ENCODE measurements around the gene IFI16.
"Not testable (repeated sequence)": the region's sequence is repeated elsewhere in the genome, so short reads cannot be mapped to it uniquely, and the experiment has no call there.

The IFI16 gene

DNA sequence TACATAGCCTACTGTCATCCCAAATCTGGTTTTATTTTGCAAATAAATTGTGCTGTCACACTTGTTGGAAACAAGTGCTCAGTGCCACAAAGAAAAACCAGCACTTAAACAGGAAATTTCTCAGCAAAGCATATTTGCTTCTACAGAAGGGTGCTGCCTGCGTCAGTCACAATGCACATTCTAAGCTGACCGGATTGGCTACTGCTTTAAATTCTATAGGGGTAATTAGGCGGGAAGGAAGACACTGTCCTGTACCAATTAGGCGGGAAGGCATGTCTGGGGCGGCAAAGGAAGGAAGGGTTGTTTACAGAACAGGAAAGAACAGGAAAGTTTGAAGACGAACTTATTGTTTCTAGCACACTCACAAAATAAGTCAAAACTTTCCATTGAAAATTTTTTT lies 2.8 kb downstream of the IFI16 start:
- no peak for DNase-seq (ENCODE audit: low spot score in 2 of 2)
- H3K4me1 ChIP-seq: no peaks in the 10 kb centered on the region
- H3K36me3 ChIP-seq (replicated peaks): no peaks in the 10 kb centered on the region
- in situ Hi-C loops (cut with MboI; ENCODE audit: low sequenced_read_pairs): no loop called here
- H3K9me3 ChIP-seq: no peaks in the 10 kb centered on the region
- H3K27me3 ChIP-seq (ENCODE audit: low read depth): no peaks in the 10 kb centered on the region
- no peak overlapping the region for H3K4me3 ChIP-seq

DNA sequence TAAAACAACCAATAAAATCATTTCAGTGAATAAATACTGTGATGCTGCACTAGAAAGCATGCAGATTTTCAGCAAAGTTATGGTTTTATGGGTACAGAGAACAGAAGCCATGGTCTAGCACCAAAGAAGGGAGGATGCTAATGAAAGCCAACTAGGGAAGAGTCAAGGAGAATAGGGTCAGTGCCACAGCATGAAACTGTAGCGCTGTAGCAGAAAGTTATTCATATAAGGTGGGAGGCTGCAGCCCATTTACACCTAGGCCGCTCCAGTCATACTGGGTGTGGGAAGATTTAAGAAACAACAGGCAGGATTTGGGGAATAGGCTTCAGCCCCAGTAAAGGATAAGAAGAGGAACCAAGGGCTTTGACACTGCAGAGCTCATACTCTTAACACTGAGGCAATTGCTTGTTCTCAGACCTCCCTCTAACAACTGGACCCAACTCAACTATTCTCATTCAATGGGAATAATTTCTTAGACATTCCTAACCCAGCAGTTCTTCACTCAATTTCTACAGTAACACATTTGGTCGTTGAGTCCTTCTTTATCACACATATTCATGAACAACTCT lies 4.4 kb downstream of the IFI16 start:
- Histone ChIP-seq H3K9me3 (no peaks in the 10 kb centered on the region), H3K4me3 (no peak overlapping the region), H3K27me3 (ENCODE audit: low read depth) (no peaks in the 10 kb centered on the region), H3K36me3 (replicated peaks) (no peaks in the 10 kb centered on the region), H3K4me1 (no peaks in the 10 kb centered on the region)
- in situ Hi-C loops (cut with MboI; ENCODE audit: low sequenced_read_pairs): no loop called here
- DNase-seq (ENCODE audit: low spot score in 2 of 2): no peak

GRCh38 chr1:159014851-159015250 lies 5.1 kb downstream of the IFI16 start:
- no peaks in the 10 kb centered on the region for H3K36me3 ChIP-seq (replicated peaks)
- no peaks in the 10 kb centered on the region for H3K27me3 ChIP-seq (ENCODE audit: low read depth)
- H3K9me3 ChIP-seq: no peaks in the 10 kb centered on the region
- in situ Hi-C loops (cut with MboI; ENCODE audit: low sequenced_read_pairs): no loop called here
- H3K4me3 ChIP-seq: no peak overlapping the region
- DNase-seq (ENCODE audit: low spot score in 2 of 2): no peak
- H3K4me1 ChIP-seq: no peaks in the 10 kb centered on the region

- Histone ChIP-seq H3K9me3 (no peaks in the 10 kb centered on the region), H3K27me3 (ENCODE audit: low read depth) (no peaks in the 10 kb centered on the region), H3K4me1 (no peaks in the 10 kb centered on the region), H3K4me3 (no peak overlapping the region), H3K36me3 (replicated peaks) (no peaks in the 10 kb centered on the region)
- DNase-seq (ENCODE audit: low spot score in 2 of 2): no peak
- in situ Hi-C loops (cut with MboI; ENCODE audit: low sequenced_read_pairs): no loop called here
Observed at GRCh38 chr1:159015440-159015909, 5.8 kb downstream of the IFI16 start.

- no peaks in the 10 kb centered on the region for H3K27me3 ChIP-seq (ENCODE audit: low read depth)
- no peak for DNase-seq (ENCODE audit: low spot score in 2 of 2)
- H3K4me1 ChIP-seq: no peaks in the 10 kb centered on the region
- in situ Hi-C loops (cut with MboI; ENCODE audit: low sequenced_read_pairs): no loop called here
- no peaks in the 10 kb centered on the region for H3K36me3 ChIP-seq (replicated peaks)
- H3K4me3 ChIP-seq: no peak overlapping the region
- no peaks in the 10 kb centered on the region for H3K9me3 ChIP-seq
Observed at GRCh38 chr1:159023723-159024122, 14.0 kb downstream of the IFI16 start.

- Histone ChIP-seq H3K4me1 (no peaks in the 10 kb centered on the region), H3K4me3 (no peak overlapping the region), H3K36me3 (replicated peaks) (no peaks in the 10 kb centered on the region), H3K27me3 (ENCODE audit: low read depth) (no peaks in the 10 kb centered on the region), H3K9me3 (no peaks in the 10 kb centered on the region)
- in situ Hi-C loops (cut with MboI; ENCODE audit: low sequenced_read_pairs): no loop called here
- DNase-seq (ENCODE audit: low spot score in 2 of 2): no peak
Observed at GRCh38 chr1:159025043-159025442, 15.3 kb downstream of the IFI16 start.

GRCh38 chr1:159026841-159027240 lies 17.1 kb downstream of the IFI16 start:
- H3K36me3 ChIP-seq (replicated peaks); DNase-seq (ENCODE audit: low spot score in 2 of 2); H3K4me1 ChIP-seq; in situ Hi-C loops (cut with MboI; ENCODE audit: low sequenced_read_pairs); H3K27me3 ChIP-seq (ENCODE audit: low read depth); H3K9me3 ChIP-seq; H3K4me3 ChIP-seq: not testable (repeated sequence)

GRCh38 chr1:159030311-159030710 lies 20.6 kb downstream of the IFI16 start:
- in situ Hi-C loops (cut with MboI; ENCODE audit: low sequenced_read_pairs): no loop called here

DNA sequence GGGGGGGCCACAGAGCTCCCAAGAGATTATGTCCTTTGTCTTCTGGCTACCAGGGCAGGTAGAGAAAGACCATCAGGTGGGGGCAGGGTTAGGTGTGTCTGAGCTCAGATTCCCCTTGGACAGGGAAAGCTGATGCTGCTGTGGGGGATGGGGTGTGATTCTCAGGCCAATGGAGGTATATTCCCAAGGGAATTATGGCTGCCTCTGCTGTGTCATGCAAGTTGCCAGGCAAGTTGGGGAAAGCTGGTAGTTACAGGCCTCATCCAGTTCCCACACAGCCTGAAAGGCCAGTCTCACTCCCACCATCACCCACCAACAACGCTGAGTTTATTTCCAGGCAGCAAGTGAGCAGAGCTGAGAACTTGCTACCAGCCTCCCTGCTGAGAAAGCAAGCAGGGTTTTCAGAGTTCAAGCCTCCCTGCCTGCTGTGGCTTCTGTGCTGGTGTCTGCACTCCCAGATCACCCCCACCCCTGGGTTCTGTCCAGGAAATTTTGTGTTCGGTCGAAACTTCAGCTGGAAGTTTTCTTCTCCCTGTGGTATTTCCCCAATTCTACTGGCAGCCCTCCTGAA lies 21.3 kb downstream of the IFI16 start:
- H3K9me3 ChIP-seq: no peaks in the 10 kb centered on the region
- in situ Hi-C loops (cut with MboI; ENCODE audit: low sequenced_read_pairs): no loop called here

More at GRCh38 chr1:159030311-159030710, 20.6 kb downstream of the IFI16 start:
- Histone ChIP-seq H3K36me3 (replicated peaks) (no peaks in the 10 kb centered on the region), H3K27me3 (ENCODE audit: low read depth) (no peaks in the 10 kb centered on the region), H3K4me1 (no peaks in the 10 kb centered on the region), H3K4me3 (no peak overlapping the region), H3K9me3 (no peaks in the 10 kb centered on the region)
- DNase-seq (ENCODE audit: low spot score in 2 of 2): no peak

DNA sequence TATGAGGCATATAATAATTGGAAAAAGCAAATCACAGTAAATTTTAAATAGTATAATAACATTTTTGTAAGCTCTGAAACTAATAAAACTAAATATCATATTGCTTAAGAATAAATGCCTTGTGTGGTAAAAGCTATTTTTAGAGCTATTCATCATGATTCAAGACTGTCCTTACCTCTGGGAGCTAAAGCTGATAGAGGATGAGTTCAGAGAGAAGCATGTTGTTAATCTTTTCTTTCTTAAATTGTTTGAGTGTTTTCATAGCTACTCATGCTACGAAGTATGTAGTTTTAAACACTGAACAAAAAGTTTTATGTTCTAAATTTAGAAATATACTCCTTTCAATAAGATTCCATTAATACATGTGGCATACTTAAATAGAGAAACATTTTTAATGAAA lies 30.5 kb downstream of the IFI16 start:
- H3K27me3 ChIP-seq (ENCODE audit: low read depth): no peaks in the 10 kb centered on the region
- no peaks in the 10 kb centered on the region for H3K4me1 ChIP-seq
- DNase-seq (ENCODE audit: low spot score in 2 of 2): no peak
- in situ Hi-C loops (cut with MboI; ENCODE audit: low sequenced_read_pairs): no loop called here
- no peaks in the 10 kb centered on the region for H3K9me3 ChIP-seq
- H3K36me3 ChIP-seq (replicated peaks): no peaks in the 10 kb centered on the region
- no peak overlapping the region for H3K4me3 ChIP-seq

More for the DNA sequence above, 21.3 kb downstream of the IFI16 start:
- Histone ChIP-seq H3K27me3 (ENCODE audit: low read depth) (no peaks in the 10 kb centered on the region), H3K36me3 (replicated peaks) (no peaks in the 10 kb centered on the region), H3K4me3 (no peak overlapping the region), H3K4me1 (no peaks in the 10 kb centered on the region)
- no peak for DNase-seq (ENCODE audit: low spot score in 2 of 2)

DNA sequence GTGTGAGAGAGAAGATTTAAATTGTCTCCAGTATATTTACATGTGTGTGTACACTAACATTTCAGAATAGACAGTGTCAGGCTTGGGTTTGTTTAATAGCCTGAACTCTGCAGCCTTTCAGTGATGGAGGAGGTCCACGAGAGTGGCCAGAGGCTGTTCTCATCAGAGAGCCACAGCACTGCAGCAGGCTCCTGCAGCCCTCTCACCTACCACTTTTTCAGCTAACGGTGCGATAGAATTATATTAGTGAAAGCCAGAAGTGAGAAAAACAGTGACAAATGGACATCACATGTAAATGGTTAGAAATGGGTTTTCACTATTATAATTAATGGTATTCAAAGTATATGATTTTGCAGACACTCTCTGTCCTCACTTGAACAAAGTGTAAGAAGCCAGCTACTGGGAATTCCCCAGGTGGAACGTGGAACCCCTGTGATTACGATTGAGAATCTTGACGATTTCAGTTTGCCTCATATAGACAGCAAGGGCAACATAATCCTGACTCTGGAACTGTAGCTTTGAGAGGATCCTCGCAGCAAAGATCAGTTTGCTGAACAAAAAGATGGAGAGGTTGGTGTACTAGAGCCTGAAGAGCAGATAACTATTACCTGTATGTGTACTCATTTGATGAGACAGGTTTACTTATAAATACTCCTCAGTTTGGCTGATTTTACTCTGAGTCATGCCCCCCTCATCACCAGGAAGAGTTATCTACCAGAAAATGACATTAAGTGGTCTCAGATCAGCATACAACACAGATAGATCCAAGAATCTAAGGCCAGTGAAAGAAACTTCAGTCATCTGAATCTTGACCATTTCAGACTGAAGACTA lies 31.4 kb downstream of the IFI16 start:
- Histone ChIP-seq H3K27me3 (ENCODE audit: low read depth) (no peaks in the 10 kb centered on the region), H3K4me3 (no peak overlapping the region), H3K36me3 (replicated peaks) (no peaks in the 10 kb centered on the region), H3K9me3 (no peaks in the 10 kb centered on the region), H3K4me1 (no peaks in the 10 kb centered on the region)
- in situ Hi-C loops (cut with MboI; ENCODE audit: low sequenced_read_pairs): no loop called here
- DNase-seq (ENCODE audit: low spot score in 2 of 2): no peak

DNA sequence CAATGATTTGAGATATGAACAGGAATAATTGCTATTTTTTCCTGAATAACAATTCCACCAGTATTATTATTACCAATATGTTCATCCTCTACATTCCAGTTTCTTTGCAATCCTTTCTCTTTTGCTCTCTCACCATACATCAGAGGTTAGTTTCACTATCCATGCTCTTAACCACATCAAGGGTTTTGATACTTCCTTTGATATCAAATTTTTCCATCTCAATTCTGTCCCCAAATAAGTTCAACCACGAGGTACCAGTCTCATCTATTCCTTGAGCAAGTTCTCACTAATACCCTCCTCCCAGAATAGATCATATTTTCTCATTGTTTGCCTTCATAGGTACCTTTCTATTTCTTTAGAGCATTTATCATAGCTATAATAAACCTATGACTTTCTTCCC lies 36.8 kb downstream of the IFI16 start:
- DNase-seq (ENCODE audit: low spot score in 2 of 2); H3K27me3 ChIP-seq (ENCODE audit: low read depth); in situ Hi-C loops (cut with MboI; ENCODE audit: low sequenced_read_pairs); H3K9me3 ChIP-seq; H3K4me3 ChIP-seq; H3K36me3 ChIP-seq (replicated peaks); H3K4me1 ChIP-seq: not testable (repeated sequence)

GRCh38 chr1:159051436-159051835 lies 41.7 kb downstream of the IFI16 start:
- in situ Hi-C loops (cut with MboI; ENCODE audit: low sequenced_read_pairs): loop anchor here (25.0 kb wide), 1 partner anchor 839 kb away; no protein-coding TSS in a partner anchor
- no peak overlapping the region for H3K4me3 ChIP-seq
- no peaks in the 10 kb centered on the region for H3K27me3 ChIP-seq (ENCODE audit: low read depth)
- H3K36me3 ChIP-seq (replicated peaks): no peaks in the 10 kb centered on the region
- H3K9me3 ChIP-seq: no peaks in the 10 kb centered on the region
- DNase-seq (ENCODE audit: low spot score in 2 of 2): no peak
- H3K4me1 ChIP-seq: no peaks in the 10 kb centered on the region

GRCh38 chr1:159054427-159054826 lies 44.7 kb downstream of the IFI16 start:
- Histone ChIP-seq H3K4me1 (no peaks in the 10 kb centered on the region), H3K36me3 (replicated peaks) (no peaks in the 10 kb centered on the region), H3K9me3 (no peaks in the 10 kb centered on the region), H3K27me3 (ENCODE audit: low read depth) (no peaks in the 10 kb centered on the region), H3K4me3 (no peak overlapping the region)
- DNase-seq (ENCODE audit: low spot score in 2 of 2): no peak
- in situ Hi-C loops (cut with MboI; ENCODE audit: low sequenced_read_pairs): loop anchor here (25.0 kb wide), 1 partner anchor 842 kb away; no protein-coding TSS in a partner anchor

Data from HAP-1 (cell line).